Activated CD8-positive, alpha-beta T cell treated with anti-CD3 and anti-CD28 coated beads for 36 hours (primary cell): ENCODE data around the gene TMEM91. TPM values are rescaled to one million over a fixed set of nuclear protein-coding genes. Genes with fewer than 3 reads are reported as not detected.

Experiments used
- ATAC-seq: fragments of 200-7000 bp; cut with Tn5 transposase; one replicate; pipeline ENCODE4 v1.10.0; 2021; ENCODE audit warnings: mild to moderate bottlenecking, moderate library complexity
- CTCF ChIA-PET: fragments of 350-600 bp; sonication (Branson Sonifier 250); formaldehyde crosslinking; loops from one replicate; lab custom pipeline; 2021; ENCODE audit warnings: antibody characterized with exemption; lab: Charles Lee
- POLR2A ChIA-PET: fragments of 350-600 bp; sonication (Branson Sonifier 250); formaldehyde crosslinking; loops from one replicate; lab custom pipeline; 2021; ENCODE audit warnings: antibody characterized with exemption; lab: Charles Lee
- DNase-seq: peaks from one replicate; pipeline ENCODE4 v3.0.0-alpha.2; 2020
- H3K27ac Mint-ChIP-seq: one replicate; pipeline ENCODE4 v1.8.0; 2021; ENCODE audit warnings: mild to moderate bottlenecking, mixed read lengths
- H3K27me3 Mint-ChIP-seq: one replicate; pipeline ENCODE4 v1.8.0; 2021; ENCODE audit warnings: mixed read lengths
- H3K36me3 Mint-ChIP-seq: one replicate; pipeline ENCODE4 v1.8.0; 2021; ENCODE audit warnings: low read depth, mixed read lengths
- H3K4me1 Mint-ChIP-seq: one replicate; pipeline ENCODE4 v1.8.0; 2021; ENCODE audit warnings: low read depth, mixed read lengths
- H3K4me3 Mint-ChIP-seq: one replicate; pipeline ENCODE4 v1.8.0; 2021; ENCODE audit warnings: mild to moderate bottlenecking, moderate library complexity, mixed read lengths
- H3K9me3 Mint-ChIP-seq: one replicate; pipeline ENCODE4 v1.8.0; 2021; ENCODE audit warnings: mixed read lengths
- intact Hi-C: fragments of 100-400 bp; cut with micrococcal nuclease; formaldehyde crosslinking; loops from one replicate; pipeline ENCODE4 v1.10.0; 2022
- total RNA-seq, 2 experiments: library from RNA; stranded (reverse); gene quantifications; one replicate each; pipeline ENCODE4 v1.2.3, GENCODE V29; 2021
- TF ChIP-seq, protein P1 (sequence below): fragments of 200-600 bp; IDR thresholded peaks from one replicate; pipeline ENCODE4 v1.8.0; 2022; ENCODE audit warnings: antibody characterized with exemption, mild to moderate bottlenecking

Gene TMEM91
- total RNA-seq, 2 experiments from 2014 or later: 8.9 to 9.1 TPM

DNA sequence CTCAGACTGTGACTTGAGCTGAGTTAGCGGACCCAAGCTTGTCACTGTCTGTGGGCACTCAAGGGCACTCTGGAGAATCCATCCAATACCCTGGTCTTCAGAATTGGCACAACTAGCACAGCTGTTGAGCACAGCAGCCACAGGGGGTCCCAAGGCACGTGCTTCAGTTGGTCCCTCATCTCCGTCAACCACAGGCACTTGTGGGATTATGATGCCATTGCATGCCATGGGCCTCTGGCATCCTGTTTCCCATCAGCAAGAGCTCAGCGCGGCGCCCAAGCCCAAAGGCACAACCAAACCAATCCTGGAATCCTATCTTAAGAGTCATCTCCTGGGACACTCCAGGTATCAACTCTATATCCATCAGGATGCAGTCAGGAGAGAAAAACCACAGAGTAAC lies 54.6 kb downstream of the TMEM91 start:
- ATAC-seq: no peak
- Mint-ChIP-seq H3K27me3 (no peaks in the 10 kb centered on the region), H3K27ac (no peak overlapping the region), H3K36me3 (peaks cover 10% of the 10 kb centered on the region), H3K4me1 (peaks cover 24% of the 10 kb centered on the region), H3K9me3 (no peaks in the 10 kb centered on the region), H3K4me3 (no peak overlapping the region)
- intact Hi-C loops: no loop called here
- TF ChIP-seq, protein P1, sequence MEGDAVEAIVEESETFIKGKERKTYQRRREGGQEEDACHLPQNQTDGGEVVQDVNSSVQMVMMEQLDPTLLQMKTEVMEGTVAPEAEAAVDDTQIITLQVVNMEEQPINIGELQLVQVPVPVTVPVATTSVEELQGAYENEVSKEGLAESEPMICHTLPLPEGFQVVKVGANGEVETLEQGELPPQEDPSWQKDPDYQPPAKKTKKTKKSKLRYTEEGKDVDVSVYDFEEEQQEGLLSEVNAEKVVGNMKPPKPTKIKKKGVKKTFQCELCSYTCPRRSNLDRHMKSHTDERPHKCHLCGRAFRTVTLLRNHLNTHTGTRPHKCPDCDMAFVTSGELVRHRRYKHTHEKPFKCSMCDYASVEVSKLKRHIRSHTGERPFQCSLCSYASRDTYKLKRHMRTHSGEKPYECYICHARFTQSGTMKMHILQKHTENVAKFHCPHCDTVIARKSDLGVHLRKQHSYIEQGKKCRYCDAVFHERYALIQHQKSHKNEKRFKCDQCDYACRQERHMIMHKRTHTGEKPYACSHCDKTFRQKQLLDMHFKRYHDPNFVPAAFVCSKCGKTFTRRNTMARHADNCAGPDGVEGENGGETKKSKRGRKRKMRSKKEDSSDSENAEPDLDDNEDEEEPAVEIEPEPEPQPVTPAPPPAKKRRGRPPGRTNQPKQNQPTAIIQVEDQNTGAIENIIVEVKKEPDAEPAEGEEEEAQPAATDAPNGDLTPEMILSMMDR: no peak
- DNase-seq: no peak
- ChIA-PET POLR2A (interaction anchor here (1.1 to 1.5 kb wide), 2 partner anchors 12 to 43 kb away, joined by 3 to 7 read pairs; no protein-coding TSS in a partner anchor), CTCF (interaction anchor here (1.7 to 2.0 kb wide), 2 partner anchors 8 to 18 kb away, joined by 5 to 8 read pairs; partner anchors contain the start of gene DMAC2)

DNA sequence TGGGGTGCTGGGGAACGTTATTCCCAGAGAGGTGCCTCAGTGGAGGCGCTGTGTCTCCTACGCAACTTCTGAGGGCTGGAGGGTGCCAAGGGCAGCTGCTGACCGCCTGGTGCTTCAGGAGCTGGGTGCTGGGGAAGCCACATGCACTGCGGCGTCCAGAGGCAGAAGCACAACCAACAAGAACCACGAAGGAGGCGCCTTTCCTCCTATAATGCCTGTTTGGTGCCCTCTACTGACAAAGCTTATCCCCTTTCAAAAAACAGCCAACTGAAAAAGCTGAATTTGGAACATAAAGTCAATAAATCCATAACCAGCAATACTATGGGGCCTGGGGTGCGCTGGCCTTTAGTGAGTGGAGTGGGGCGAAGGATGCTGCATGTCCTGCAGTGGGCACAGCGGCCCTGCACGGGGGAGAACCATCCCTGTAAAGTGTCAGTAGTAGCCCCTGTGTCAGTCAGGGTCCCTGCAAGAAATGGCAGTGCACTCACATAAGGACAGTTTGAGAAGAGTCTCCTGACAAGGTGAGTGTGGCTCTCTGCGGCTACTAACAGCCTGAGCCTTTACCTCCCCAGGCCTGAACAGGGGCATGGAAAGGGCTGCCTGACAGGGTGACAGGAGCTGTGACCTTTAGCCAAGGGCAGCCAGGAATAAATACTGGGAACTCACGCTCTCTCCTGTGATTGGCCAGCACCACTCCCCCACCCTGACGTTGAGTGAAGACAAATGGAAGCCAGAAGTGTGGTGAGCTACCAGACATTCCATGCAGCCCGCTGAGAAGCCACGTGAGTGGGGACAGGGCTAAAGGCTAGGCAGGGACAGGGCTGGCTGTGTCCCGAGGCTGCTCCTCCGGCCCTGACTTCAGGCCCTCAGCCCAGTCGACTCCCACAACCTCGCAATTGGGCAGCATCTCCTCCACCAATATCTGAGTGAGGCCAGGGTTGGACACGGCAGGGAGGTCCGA lies 55.4 kb downstream of the TMEM91 start:
- ATAC-seq (no peak), DNase-seq (peak; percentile 29)
- Mint-ChIP-seq H3K4me3 (no peak overlapping the region), H3K9me3 (no peaks in the 10 kb centered on the region), H3K27me3 (no peaks in the 10 kb centered on the region), H3K36me3 (peaks cover 12% of the 10 kb centered on the region), H3K4me1 (peaks cover 25% of the 10 kb centered on the region), H3K27ac (no peak overlapping the region)
- CTCF ChIA-PET: interaction anchor here (1.1 to 2.0 kb wide), 3 partner anchors 8 to 69 kb away, joined by 3 to 8 read pairs (median 5); partner anchors contain the start of gene DMAC2
- intact Hi-C loops: no loop called here
- POLR2A ChIA-PET: interaction anchor here (0.7 to 1.5 kb wide), 3 partner anchors 13 to 112 kb away, joined by 3 to 7 read pairs (median 3); no protein-coding TSS in a partner anchor
- TF ChIP-seq, protein P1: peak; percentile 36

DNA sequence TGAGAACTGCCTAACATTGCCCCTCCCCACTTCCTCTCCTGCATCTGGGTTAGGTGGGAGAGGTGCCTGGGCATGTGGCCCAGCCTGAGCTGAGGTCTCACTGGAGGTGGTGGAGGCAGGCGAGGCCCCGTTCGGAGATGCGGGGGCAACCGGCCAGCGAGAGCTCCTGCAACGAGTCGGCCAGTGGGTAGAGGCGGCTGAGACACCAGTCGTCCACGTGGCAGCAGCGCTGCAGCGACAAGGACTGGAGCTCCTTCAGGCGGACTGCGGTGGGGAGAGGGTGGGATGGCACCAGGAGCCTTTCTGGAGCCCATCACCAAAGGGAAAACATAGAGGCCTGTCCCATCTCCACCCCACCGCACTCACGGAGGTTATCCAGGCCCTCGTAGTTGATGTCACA lies 56.8 kb downstream of the TMEM91 start:
- POLR2A ChIA-PET: no interaction called here
- CTCF ChIA-PET: no interaction called here
- ATAC-seq: no peak
- no peak for DNase-seq
- TF ChIP-seq, protein P1: no peak
- H3K9me3 Mint-ChIP-seq: no peaks in the 10 kb centered on the region
- H3K36me3 Mint-ChIP-seq: peaks cover 18% of the 10 kb centered on the region
- intact Hi-C loops: no loop called here
- H3K4me3 Mint-ChIP-seq: no peak overlapping the region
- no peak overlapping the region for H3K27ac Mint-ChIP-seq
- no peaks in the 10 kb centered on the region for H3K27me3 Mint-ChIP-seq
- H3K4me1 Mint-ChIP-seq: peaks cover 20% of the 10 kb centered on the region

Other genes with a start within 250 kb of the TMEM91 start
- gene CYP2S1, start 183.3 kb upstream of the TMEM91 start, total RNA-seq: not detected
- under 1 TPM; 0.36 to 0.50 TPM for gene AXL, start 157.3 kb upstream of the TMEM91 start, total RNA-seq
- 100 to 1,000 TPM; 257 to 259 TPM for gene HNRNPUL1, start 112.2 kb upstream of the TMEM91 start, total RNA-seq
- gene CCDC97, start 66.4 kb upstream of the TMEM91 start, total RNA-seq: 10 to 100 TPM; 15.9 to 20.4 TPM
- gene TGFB1, start 22.6 kb upstream of the TMEM91 start, total RNA-seq: 100 to 1,000 TPM; 112 to 123 TPM
- 1 to 10 TPM; 3.1 to 5.1 TPM for gene B9D2, start 12.4 kb upstream of the TMEM91 start, total RNA-seq
- 10 to 100 TPM; 46.6 to 47.0 TPM for gene EXOSC5, start 20.8 kb downstream of the TMEM91 start, total RNA-seq
- 10 to 100 TPM; 32.3 to 36.9 TPM for gene BCKDHA, start 21.3 kb downstream of the TMEM91 start, total RNA-seq
- gene B3GNT8, start 50.8 kb downstream of the TMEM91 start, total RNA-seq: 1 to 10 TPM in 1 of 2 experiments, under 1 TPM in 1; 0.59 to 1.1 TPM
- gene DMAC2, start 63.4 kb downstream of the TMEM91 start, total RNA-seq: 10 to 100 TPM; 47.6 to 51.5 TPM
- gene ERICH4, start 66.6 kb downstream of the TMEM91 start, total RNA-seq: not detected
- 10 to 100 TPM; 17.7 to 19.8 TPM for gene CEACAM21, start 199.6 kb downstream of the TMEM91 start, total RNA-seq